ENCODE data around the gene KDM2A.

The KDM2A gene

GRCh38 chr11:67304511-67305113 is 185.5 kb downstream of the KDM2A start:
- no peak for DNase-seq

GRCh38 chr11:67306769-67307544 is 187.9 kb downstream of the KDM2A start:
- no peak for DNase-seq

GRCh38 chr11:67307545-67308001 is 188.5 kb downstream of the KDM2A start:
- DNase-seq, result no peak
